ENCODE results near the gene ARMC2. TPM values are rescaled to one million over a fixed set of nuclear protein-coding genes. Genes with fewer than 3 reads are reported as not detected.

Gene ARMC2
- polyA plus RNA-seq, 1 of the 3 experiments (the other 2 are of a cell fraction) = 2.4 TPM

- H3K27me3 ChIP-seq (ENCODE audit: insufficient read depth) = no peaks in the 10 kb centered on the region
- CTCF ChIA-PET = interaction anchor here (0.6 to 3.8 kb wide), 12 partner anchors 15 to 967 kb away, joined by 3 to 17 read pairs (median 4); no protein-coding TSS in a partner anchor
- no peak overlapping the region for H3K9ac ChIP-seq
- H3K4me2 ChIP-seq = no peak overlapping the region
- POLR2A ChIA-PET = interaction anchor here (0.6 to 5.8 kb wide), 12 partner anchors 13 to 290 kb away, joined by 3 to 69 read pairs (median 4); partner anchors contain the start of genes ARMC2 and FOXO3
- TF ChIP-seq NRF1 (IDR thresholded peaks at IDR 0.05; ENCODE audit: low read depth, low read length) (no peak), USF2 (IDR thresholded peaks at IDR 0.05; ENCODE audit: borderline replicate concordance, low read depth, low read length) (no peak), FOSL2 (IDR thresholded peaks at IDR 0.05; ENCODE audit: borderline replicate concordance, low read depth) (no peak), FOXJ3 (CRISPR knock-in tag; IDR thresholded peaks at IDR 0.05) (peak; percentile 87), RFX5 (IDR thresholded peaks at IDR 0.05; ENCODE audit: low read length) (peak; percentile 83), TCF12 (IDR thresholded peaks at IDR 0.05) (peak; percentile 37; the same call in 1 of the 2 replicates), RAD21 (IDR thresholded peaks at IDR 0.05; ENCODE audit: low read length) (peak; percentile 23), EP300 (IDR thresholded peaks at IDR 0.05; ENCODE audit: borderline replicate concordance in 1 of 2, low read depth in 1 of 2, low read length in 1 of 2) (peak in 1 of 2 experiments; percentile 98; a peak in 2 of 4 replicates), RCOR1 (IDR thresholded peaks at IDR 0.05; ENCODE audit: low read length) (peak; percentile 99), FOXM1 (IDR thresholded peaks at IDR 0.05; ENCODE audit: low read depth) (no peak), POLR2AphosphoS5 (IDR thresholded peaks at IDR 0.05; ENCODE audit: low read depth, low read length) (no peak; the same call in 1 of the 2 replicates), PBX3 (IDR thresholded peaks at IDR 0.05) (no peak), MXI1 (IDR thresholded peaks at IDR 0.05; ENCODE audit: low read depth, low read length) (peak; percentile 30; the same call in 1 of the 2 replicates), SMC3 (IDR thresholded peaks at IDR 0.05; ENCODE audit: low read depth, low read length) (no peak), GATA2 (CRISPR knock-in tag; IDR thresholded peaks at IDR 0.05) (peak; percentile 90), REST (IDR thresholded peaks at IDR 0.05; ENCODE audit: low read depth, low read length) (no peak), ZBTB33 (IDR thresholded peaks at IDR 0.05; ENCODE audit: borderline replicate concordance, low read depth) (no peak), CHD2 (IDR thresholded peaks at IDR 0.05; ENCODE audit: low read length, partially characterized antibody) (peak; percentile 87), NFIC (IDR thresholded peaks at IDR 0.05; ENCODE audit: borderline replicate concordance) (no peak), CTCF (IDR thresholded peaks at IDR 0.05) (no peak), TEAD4 (IDR thresholded peaks at IDR 0.05; ENCODE audit: borderline replicate concordance, insufficient read depth) (no peak)
- peak overlapping the region in 1 of 2 experiments; percentile 100; a peak in 2 of 4 replicates for H3K27ac ChIP-seq (ENCODE audit: low read depth in 2 of 2, low read length in 1 of 2)
- peaks cover 0 to 63% of the 10 kb centered on the region in 2 experiments; a peak in 2 of 4 replicates for H3K4me1 ChIP-seq (ENCODE audit: control insufficient read depth in 1 of 2, insufficient read depth in 2 of 2, low read depth in 1 of 2, low read length in 1 of 2)
- H3K9me3 ChIP-seq = no peaks in the 10 kb centered on the region
- H4K20me1 ChIP-seq (ENCODE audit: insufficient read depth) = no peaks in the 10 kb centered on the region
- no peaks in the 10 kb centered on the region for H3K9me2 ChIP-seq
- no peaks in the 10 kb centered on the region for H3K36me3 ChIP-seq (replicated peaks in 1 of 2; ENCODE audit: control insufficient read depth in 1 of 2, insufficient read depth in 2 of 2, low read length in 1 of 2)
- no peak overlapping the region for H2AFZ ChIP-seq (ENCODE audit: low read depth)
- H3K79me2 ChIP-seq (ENCODE audit: insufficient read depth) = no peaks in the 10 kb centered on the region
- no peaks in the 10 kb centered on the region for H3F3A ChIP-seq (replicated peaks; ENCODE audit: insufficient read depth)
- peak; percentile 73 for DNase-seq
- WGBS (ENCODE audit: low lambda C conversion rate) = 77% methylated on average over 18 of the region's 18 CpGs
- H3K4me3 ChIP-seq (ENCODE audit: low read depth in 2 of 2, low read length in 1 of 2) = no peak overlapping the region; a peak in 1 of 4 replicates
These were observed 49.4 kb upstream of the ARMC2 start for GRCh38 chr6:108798670-108799353.
